IMR-90 (cell line): ENCODE measurements around the gene NDUFC2. TPM values are rescaled to one million over a fixed set of nuclear protein-coding genes. Genes with fewer than 3 reads are reported as not detected.

ENCODE experiments used
- ATAC-seq: fragments of 200-7000 bp; cut with Tn5 transposase; 2 replicates; pipeline ENCODE4 v1.9.1; 2020; ENCODE audit warnings: low read depth, mild to moderate bottlenecking, moderate library complexity
- BruUV-seq: library from RNA; stranded (reverse); fragments of 400-500 nt; replicated peaks from 2 replicates; lab custom pipeline; 2021; lab: Mats Ljungman, UMichigan
- CTCF ChIA-PET: fragments of 300-600 bp; formaldehyde crosslinking; extraction: SDS; loops from one replicate; lab custom pipeline; 2021; ENCODE audit warnings: antibody characterized with exemption; lab: Yijun Ruan, JAX
- POLR2A ChIA-PET: fragments of 300-600 bp; sonication (Branson Sonifier 250); formaldehyde crosslinking; loops from one replicate; lab custom pipeline; 2022; ENCODE audit warnings: antibody characterized with exemption; ENCODE audit not compliant: unreplicated experiment; lab: Charles Lee
- DNase-seq: peaks from one replicate; pipeline ENCODE4 v3.0.0; 2013
- H2AFZ ChIP-seq: replicated peaks from 2 replicates; pipeline ENCODE3; 2013; ENCODE audit warnings: low read length, mild to moderate bottlenecking; ENCODE audit not compliant: poor library complexity
- H2AK5ac ChIP-seq: 2 replicates; pipeline ENCODE4 v1.6.1; 2013; ENCODE audit warnings: low read depth, low read length, inconsistent platforms
- H2AK9ac ChIP-seq: replicated peaks from 2 replicates; pipeline ENCODE3; 2013; ENCODE audit warnings: mild to moderate bottlenecking, low read depth, low read length, moderate library complexity; ENCODE audit not compliant: poor library complexity
- H2BK120ac ChIP-seq: 2 replicates; pipeline ENCODE4 v1.6.1; 2013; ENCODE audit warnings: low read depth, low read length, inconsistent platforms
- H2BK15ac ChIP-seq: 3 replicates; pipeline ENCODE4 v1.6.1; 2013; ENCODE audit warnings: low read depth, low read length, inconsistent platforms
- H2BK20ac ChIP-seq: 2 replicates; pipeline ENCODE4 v1.6.1; 2013; ENCODE audit warnings: low read depth, mild to moderate bottlenecking, inconsistent platforms, low read length, moderate library complexity
- H2BK5ac ChIP-seq: 2 replicates; pipeline ENCODE4 v1.6.1; 2013; ENCODE audit warnings: mild to moderate bottlenecking, low read depth, low read length, inconsistent platforms; ENCODE audit not compliant: poor library complexity, severe bottlenecking
- H3K14ac ChIP-seq: replicated peaks from 2 replicates; pipeline ENCODE4 v1.6.1; 2013; ENCODE audit warnings: low read depth, low read length, inconsistent platforms
- H3K18ac ChIP-seq: 2 replicates; pipeline ENCODE4 v1.6.1; 2013; ENCODE audit warnings: low read depth, low read length, control low read depth
- H3K23ac ChIP-seq: 2 replicates; pipeline ENCODE4 v1.6.1; 2013; ENCODE audit warnings: low read depth, low read length, inconsistent platforms
- H3K27ac ChIP-seq: 2 replicates; pipeline ENCODE4 v1.5.1; 2013; ENCODE audit warnings: mild to moderate bottlenecking, control low read depth, low read length; ENCODE audit not compliant: insufficient read depth
- H3K27me3 ChIP-seq: 2 replicates; pipeline ENCODE4 v1.6.1; 2013; ENCODE audit warnings: low read length; ENCODE audit not compliant: control insufficient read depth, insufficient read depth
- H3K36me3 ChIP-seq: 2 replicates; pipeline ENCODE4 v1.6.1; 2013; ENCODE audit warnings: low read length, mixed read lengths; ENCODE audit not compliant: control insufficient read depth, insufficient read depth
- H3K4ac ChIP-seq: 2 replicates; pipeline ENCODE4 v1.6.1; 2013; ENCODE audit warnings: low read depth, low read length, inconsistent platforms
- H3K4me1 ChIP-seq: 2 replicates; pipeline ENCODE4 v1.6.1; 2013; ENCODE audit warnings: low read length, mixed read lengths; ENCODE audit not compliant: control insufficient read depth, insufficient read depth
- H3K4me2 ChIP-seq: 2 replicates; pipeline ENCODE4 v1.6.1; 2013; ENCODE audit warnings: low read depth, mild to moderate bottlenecking, control low read depth, low read length, moderate library complexity
- H3K4me3 ChIP-seq: 2 replicates; pipeline ENCODE4 v1.5.1; 2013; ENCODE audit warnings: low read depth, mild to moderate bottlenecking, control low read depth, low read length, moderate library complexity; ENCODE audit not compliant: insufficient read depth
- H3K56ac ChIP-seq: 2 replicates; pipeline ENCODE4 v1.6.1; 2013; ENCODE audit warnings: low read length, inconsistent platforms; ENCODE audit not compliant: insufficient read depth; ENCODE audit errors: extremely low read depth
- H3K79me1 ChIP-seq, 2 experiments: 2 replicates each; pipeline ENCODE4 v1.6.1; 2013; ENCODE audit warnings: low read length in 2 of 2, inconsistent platforms in 1 of 2, low read depth in 1 of 2
- H3K9ac ChIP-seq: 2 replicates; pipeline ENCODE4 v1.6.1; 2013; ENCODE audit warnings: low read depth, low read length, control low read depth
- H3K9me1 ChIP-seq: 2 replicates; pipeline ENCODE4 v1.6.1; 2013; ENCODE audit warnings: low read length, inconsistent platforms; ENCODE audit not compliant: insufficient read depth
- H3K9me3 ChIP-seq: 2 replicates; pipeline ENCODE4 v1.6.1; 2013; ENCODE audit warnings: low read length; ENCODE audit not compliant: control insufficient read depth, insufficient read depth
- H4K20me1 ChIP-seq: 2 replicates; pipeline ENCODE4 v1.6.1; 2013; ENCODE audit warnings: low read length, inconsistent platforms; ENCODE audit not compliant: insufficient read depth
- H4K5ac ChIP-seq: 2 replicates; pipeline ENCODE4 v1.6.1; 2013; ENCODE audit warnings: mild to moderate bottlenecking, low read depth, low read length, control low read depth
- H4K8ac ChIP-seq, 2 experiments: 2 replicates each; pipeline ENCODE4 v1.6.1; 2013; ENCODE audit warnings: low read depth in 2 of 2, low read length in 2 of 2, control low read depth in 1 of 2, inconsistent platforms in 1 of 2
- H4K91ac ChIP-seq: 2 replicates; pipeline ENCODE4 v1.6.1; 2013; ENCODE audit warnings: low read depth, low read length, inconsistent platforms; ENCODE audit not compliant: insufficient read depth
- BHLHE40 ChIP-seq: fragments of 150-350 bp; IDR thresholded peaks from 2 replicates; pipeline ENCODE4 v1.6.1; 2016; ENCODE audit warnings: mild to moderate bottlenecking, low read depth, low read length
- CEBPB ChIP-seq: IDR thresholded peaks from 2 replicates; pipeline ENCODE4 v1.6.1; 2012; ENCODE audit warnings: low read depth, low read length, improper control_type of control experiment
- CHD1 ChIP-seq: IDR thresholded peaks from 2 replicates; pipeline ENCODE4 v1.6.1; 2012; ENCODE audit warnings: low read depth, low read length, improper control_type of control experiment
- MAZ ChIP-seq: IDR thresholded peaks from 2 replicates; pipeline ENCODE4 v1.6.1; 2012; ENCODE audit warnings: low read depth, mild to moderate bottlenecking, low read length, improper control_type of control experiment, moderate library complexity, borderline replicate concordance
- MXI1 ChIP-seq: IDR thresholded peaks from 2 replicates; pipeline ENCODE4 v1.6.1; 2012; ENCODE audit warnings: low read depth, mild to moderate bottlenecking, low read length, moderate library complexity, borderline replicate concordance
- POLR2A ChIP-seq: IDR thresholded peaks from 2 replicates; pipeline ENCODE4 v1.6.1; 2012; ENCODE audit warnings: mild to moderate bottlenecking, low read depth, low read length
- SMC3 ChIP-seq: fragments of 150-350 bp; IDR thresholded peaks from 2 replicates; pipeline ENCODE4 v1.6.1; 2016; ENCODE audit warnings: low read depth, mild to moderate bottlenecking, antibody characterized with exemption, low read length, moderate library complexity
- WGBS, 2 experiments: methylation state at CpG; one replicate each; pipeline versions ENCODE4 v1.1.5 to v1.1.7; 2013; ENCODE audit warnings: missing lambda C conversion rate in 2 of 2; ENCODE audit not compliant: insufficient read length in 1 of 2; ENCODE audit errors: extremely low coverage in 2 of 2; 5-methylcytosine and 5-hydroxymethylcytosine counted together
- dilution Hi-C: fragments of 300-500 bp; cut with HindIII; formaldehyde crosslinking; loops from one replicate; pipeline ENCODE4 v1.14.3; 2018; ENCODE audit warnings: low sequenced_read_pairs; ENCODE audit not compliant: unreplicated experiment
- in situ Hi-C: fragments of 300-500 bp; cut with MboI; formaldehyde crosslinking; loops from 3 replicates; pipeline ENCODE4 v1.14.3; 2019; ENCODE audit warnings: low sequenced_read_pairs, inconsistent platforms, mixed read lengths
- intact Hi-C: fragments of 100-400 bp; cut with micrococcal nuclease; formaldehyde crosslinking; loops from 2 replicates; pipeline ENCODE4 v1.10.0; 2022
- polyA plus RNA-seq, 3 experiments: library from polyadenylated mRNA; depleted of rRNA; stranded (reverse); fragments of >200 nt; gene quantifications; 2 replicates each; pipeline ENCODE4 v1.2.3, GENCODE V29; 2012; ENCODE audit warnings: low replicate concordance in 1 of 3
- total RNA-seq: library from RNA; depleted of rRNA; stranded (reverse); fragments of >200 nt; gene quantifications from 2 replicates; pipeline ENCODE4 v1.2.3, GENCODE V29; 2012
- TF ChIP-seq, protein P1 (sequence below): conservative IDR thresholded peaks from 2 replicates; pipeline ENCODE4 v1.5.1; 2012; ENCODE audit warnings: mild to moderate bottlenecking, low read depth, low read length, improper control_type of control experiment
- TF ChIP-seq, protein P2 (sequence below): fragments of 150-350 bp; IDR thresholded peaks from 2 replicates; pipeline ENCODE4 v1.6.1; 2017; ENCODE audit warnings: mild to moderate bottlenecking, antibody characterized with exemption, low read length, low read depth

NDUFC2 gene
- total and polyA plus RNA-seq, 2 of the 4 experiments (the other 2 are of a cell fraction), result 146 to 340 TPM

DNA sequence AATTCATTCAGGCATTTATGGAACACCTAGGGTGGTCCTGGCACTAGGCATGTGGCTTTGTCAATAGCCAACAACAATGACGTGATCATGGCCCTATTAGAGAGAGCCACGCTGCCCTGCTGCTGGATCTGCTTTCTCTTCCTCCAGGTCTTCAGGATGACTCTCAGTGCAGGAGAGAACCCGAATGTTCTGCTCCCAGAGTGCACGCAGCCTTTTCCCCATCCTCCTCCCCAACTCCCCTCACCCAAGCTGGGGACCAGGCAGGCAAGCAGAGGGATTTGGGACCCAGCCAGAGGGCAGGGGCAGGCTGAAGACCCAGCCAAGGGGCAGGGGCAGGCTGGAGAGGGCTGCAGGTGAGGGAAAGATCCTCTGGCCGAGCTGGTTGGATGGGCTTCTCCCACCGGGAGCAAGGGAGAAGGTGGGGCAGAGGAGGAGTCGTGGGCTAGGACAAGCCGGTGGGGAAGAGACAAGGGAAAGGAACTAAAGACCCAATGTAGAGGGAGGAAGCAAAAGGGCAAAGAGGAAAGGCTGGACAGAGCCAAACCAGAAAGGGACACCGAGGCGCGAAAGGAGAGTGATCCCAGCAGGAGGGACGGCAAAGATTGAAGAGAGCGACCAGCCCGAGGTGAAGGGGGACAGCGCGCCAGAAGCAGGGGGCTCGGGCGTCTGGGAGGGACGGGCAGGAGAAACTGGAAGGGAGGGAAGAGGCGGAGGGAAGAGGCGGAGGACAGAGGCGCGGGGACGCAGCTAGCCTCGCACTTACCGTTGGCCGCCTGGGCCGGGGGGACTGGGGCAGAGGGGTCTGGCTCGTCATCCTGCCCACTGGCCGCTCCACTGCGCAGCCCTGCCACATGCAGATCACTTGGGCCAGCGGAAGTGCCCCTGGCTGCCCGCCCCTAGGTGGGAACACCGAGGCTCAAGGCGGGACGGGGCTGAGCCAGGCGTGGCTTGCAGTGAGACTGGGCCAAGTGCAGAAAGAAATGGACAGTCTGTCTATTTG lies 57.0 kb downstream of the NDUFC2 start, which contains the start of gene KCTD14:
Gene KCTD14 (minus strand): TSS at position 880 of the 1,000 bp plus-strand sequence. CDS start 27 bp downstream, at position 853.
- H3K79me1 ChIP-seq, result no peaks in the 10 kb centered on the region
- no peak within 1 kb of the TSS for H2BK20ac ChIP-seq
- ATAC-seq (peak; percentile 73), DNase-seq (no peak)
- in situ Hi-C loops (no loop called here), dilution Hi-C loops (no loop called here), intact Hi-C loops (no loop called here)
- no peaks in the 10 kb centered on the region for H4K20me1 ChIP-seq
- no TSS peak for BruUV-seq
- TF ChIP-seq MXI1 (no peak), CEBPB (no peak), POLR2A (no peak), CHD1 (no peak), MAZ (no peak), BHLHE40 (no peak), SMC3 (no peak)
- TF ChIP-seq, protein P1, sequence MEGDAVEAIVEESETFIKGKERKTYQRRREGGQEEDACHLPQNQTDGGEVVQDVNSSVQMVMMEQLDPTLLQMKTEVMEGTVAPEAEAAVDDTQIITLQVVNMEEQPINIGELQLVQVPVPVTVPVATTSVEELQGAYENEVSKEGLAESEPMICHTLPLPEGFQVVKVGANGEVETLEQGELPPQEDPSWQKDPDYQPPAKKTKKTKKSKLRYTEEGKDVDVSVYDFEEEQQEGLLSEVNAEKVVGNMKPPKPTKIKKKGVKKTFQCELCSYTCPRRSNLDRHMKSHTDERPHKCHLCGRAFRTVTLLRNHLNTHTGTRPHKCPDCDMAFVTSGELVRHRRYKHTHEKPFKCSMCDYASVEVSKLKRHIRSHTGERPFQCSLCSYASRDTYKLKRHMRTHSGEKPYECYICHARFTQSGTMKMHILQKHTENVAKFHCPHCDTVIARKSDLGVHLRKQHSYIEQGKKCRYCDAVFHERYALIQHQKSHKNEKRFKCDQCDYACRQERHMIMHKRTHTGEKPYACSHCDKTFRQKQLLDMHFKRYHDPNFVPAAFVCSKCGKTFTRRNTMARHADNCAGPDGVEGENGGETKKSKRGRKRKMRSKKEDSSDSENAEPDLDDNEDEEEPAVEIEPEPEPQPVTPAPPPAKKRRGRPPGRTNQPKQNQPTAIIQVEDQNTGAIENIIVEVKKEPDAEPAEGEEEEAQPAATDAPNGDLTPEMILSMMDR, result no peak
- TF ChIP-seq, protein P2, sequence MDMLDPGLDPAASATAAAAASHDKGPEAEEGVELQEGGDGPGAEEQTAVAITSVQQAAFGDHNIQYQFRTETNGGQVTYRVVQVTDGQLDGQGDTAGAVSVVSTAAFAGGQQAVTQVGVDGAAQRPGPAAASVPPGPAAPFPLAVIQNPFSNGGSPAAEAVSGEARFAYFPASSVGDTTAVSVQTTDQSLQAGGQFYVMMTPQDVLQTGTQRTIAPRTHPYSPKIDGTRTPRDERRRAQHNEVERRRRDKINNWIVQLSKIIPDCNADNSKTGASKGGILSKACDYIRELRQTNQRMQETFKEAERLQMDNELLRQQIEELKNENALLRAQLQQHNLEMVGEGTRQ, result no peak
- peak within 1 kb of the TSS; percentile 95 for H2AFZ ChIP-seq
- H3K9me3 ChIP-seq, result no peaks in the 10 kb centered on the region
- H3K23ac ChIP-seq, result no peak within 1 kb of the TSS
- no peaks in the 10 kb centered on the region; the same call in 1 of the 2 replicates for H3K4me1 ChIP-seq
- no peaks in the 10 kb centered on the region for H3K36me3 ChIP-seq
- no peak within 1 kb of the TSS; the same call in 1 of the 2 replicates for H2BK120ac ChIP-seq
- peaks cover 6% of the 10 kb centered on the region for H3K9me1 ChIP-seq
- no peak within 1 kb of the TSS for H3K4ac ChIP-seq
- ChIA-PET POLR2A (no interaction called here), CTCF (no interaction called here)
- no peak within 1 kb of the TSS for H2AK5ac ChIP-seq
- peak within 1 kb of the TSS; percentile 29; the same call in 1 of the 2 replicates for H3K14ac ChIP-seq
- 9% methylated on average over 23 of the region's 37 CpGs; no CpG with 5 or more reads in 1 of the 2 experiments for WGBS, 2 experiments
- peak within 1 kb of the TSS; percentile 32 for H3K9ac ChIP-seq
- no peak within 1 kb of the TSS for H2BK15ac ChIP-seq
- no peak within 1 kb of the TSS; a peak in 1 of 4 replicates for H4K8ac ChIP-seq
- H3K27me3 ChIP-seq, result no peaks in the 10 kb centered on the region
- H3K4me3 ChIP-seq, result peak within 1 kb of the TSS; percentile 25
- no peak within 1 kb of the TSS for H4K91ac ChIP-seq
- no peak within 1 kb of the TSS for H4K5ac ChIP-seq
- no peak within 1 kb of the TSS for H3K56ac ChIP-seq
- H3K18ac ChIP-seq, result no peak within 1 kb of the TSS
- peak within 1 kb of the TSS; percentile 74 for H2AK9ac ChIP-seq
- H2BK5ac ChIP-seq, result no peak within 1 kb of the TSS
- no peak within 1 kb of the TSS for H3K27ac ChIP-seq
- peak within 1 kb of the TSS; percentile 65 for H3K4me2 ChIP-seq
